NB4 (cell line): ENCODE measurements around the gene PKM.

Experiments
- CTCF ChIP-seq: IDR thresholded peaks from one replicate; pipeline ENCODE4 v1.5.1; 2012; ENCODE audit warnings: low read depth, low read length
- MAX ChIP-seq: IDR thresholded peaks from 2 replicates; pipeline ENCODE4 v1.6.1; 2011; ENCODE audit warnings: low read depth, low read length
- MYC ChIP-seq: IDR thresholded peaks from 2 replicates; pipeline ENCODE4 v1.6.1; 2011; ENCODE audit warnings: low read depth, low read length
- POLR2A ChIP-seq: IDR thresholded peaks from 2 replicates; pipeline ENCODE4 v1.6.1; 2011; ENCODE audit warnings: mild to moderate bottlenecking; ENCODE audit not compliant: insufficient read length; ENCODE audit errors: extremely low read depth

DNA sequence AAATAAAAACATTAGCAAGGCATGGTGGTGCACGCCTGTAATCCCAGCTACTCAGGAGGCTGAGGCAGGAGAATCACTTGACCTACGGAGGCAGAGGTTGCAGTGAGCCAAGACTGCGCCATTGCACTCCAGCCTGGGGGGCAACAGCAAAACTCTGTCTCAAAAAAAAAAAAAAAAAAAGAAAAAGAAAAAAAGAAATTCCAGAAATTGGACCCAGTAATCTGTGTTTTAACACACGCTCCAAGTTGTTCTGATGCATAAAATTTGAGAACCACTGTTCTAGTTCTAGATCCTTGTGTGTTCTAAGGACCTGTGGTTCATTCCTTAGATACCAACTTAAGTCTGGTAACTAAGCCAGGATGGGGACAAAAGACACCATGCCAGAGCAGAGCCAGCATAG, 38.7 kb upstream of the PKM start:
- TF ChIP-seq CTCF = no peak
- no peak for TF ChIP-seq MAX
- no peak for TF ChIP-seq POLR2A
- TF ChIP-seq MYC = no peak
